Left renal cortex interstitium (tissue), 4 donors: ENCODE data around the gene ZBTB26. TPM values are rescaled to one million over a fixed set of nuclear protein-coding genes. Genes with fewer than 3 reads are reported as not detected.

Experiments
- DNase-seq, 4 donors: peaks; one replicate each; pipeline ENCODE4 v3.0.0-alpha.2; 2013; ENCODE audit warnings: low read depth in 4 of 4, low spot score in 2 of 4, missing footprints in 1 of 4
- polyA plus RNA-seq, 4 donors: library from polyadenylated mRNA; unstranded; fragments of 120-200 nt; gene quantifications; one replicate each; pipeline ENCODE4 v1.2.1, GENCODE V29; 2013; ENCODE audit not compliant: insufficient read length in 4 of 4

Gene ZBTB26
- 10 to 100 TPM; 18.2 to 21.4 (median 19.5) TPM for polyA plus RNA-seq

- peak; percentile 79 to 92 (median 83) for DNase-seq
Measured at GRCh38 chr9:122931226-122932121, at the start of gene ZBTB26. ZBTB26 (minus strand) TSS chr9:122931512; CDS start chr9:122919934, 11,578 bp downstream.

DNA sequence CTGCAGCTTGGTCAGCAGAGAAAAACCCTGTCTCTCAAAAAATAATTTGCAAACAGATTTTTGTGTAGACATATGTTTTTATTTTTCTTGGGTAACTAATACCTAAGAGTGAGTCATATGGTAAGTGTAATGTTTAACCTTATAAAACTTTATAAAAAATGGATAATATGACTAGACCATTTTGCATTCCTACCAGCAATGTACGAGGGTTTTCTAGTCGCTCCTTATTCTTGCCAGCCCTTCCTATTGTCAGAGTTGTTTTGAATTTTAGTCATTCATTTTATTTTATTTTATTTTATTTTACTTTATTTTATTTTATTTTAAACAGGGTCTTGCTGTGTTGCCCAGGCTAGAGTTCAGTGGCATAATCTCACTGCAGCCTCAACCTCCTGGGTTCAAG lies 47.3 kb upstream of the ZBTB26 start:
- no peak for DNase-seq

DNA sequence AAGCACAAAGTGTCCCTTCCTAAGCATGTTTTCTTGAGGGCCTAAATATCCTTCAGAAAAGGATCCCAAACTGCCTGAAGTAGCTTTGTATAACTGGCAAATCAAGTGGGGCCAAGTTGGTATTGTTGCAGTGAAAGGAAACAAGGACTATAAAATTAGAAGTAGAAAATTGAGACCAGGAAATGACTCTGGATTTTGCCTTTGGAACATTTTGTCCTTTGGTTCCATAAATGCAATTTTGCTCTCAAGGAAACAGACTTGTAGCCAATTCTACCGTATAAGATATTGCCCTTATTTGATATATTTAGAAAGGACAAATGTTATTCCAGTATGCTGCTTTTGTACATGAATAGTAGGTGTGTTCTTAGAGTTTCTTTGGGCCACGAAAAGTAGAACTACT lies 43.9 kb upstream of the ZBTB26 start:
- no peak for DNase-seq

GRCh38 chr9:122961139-122961538 lies 29.8 kb upstream of the ZBTB26 start:
- DNase-seq: no peak

DNA sequence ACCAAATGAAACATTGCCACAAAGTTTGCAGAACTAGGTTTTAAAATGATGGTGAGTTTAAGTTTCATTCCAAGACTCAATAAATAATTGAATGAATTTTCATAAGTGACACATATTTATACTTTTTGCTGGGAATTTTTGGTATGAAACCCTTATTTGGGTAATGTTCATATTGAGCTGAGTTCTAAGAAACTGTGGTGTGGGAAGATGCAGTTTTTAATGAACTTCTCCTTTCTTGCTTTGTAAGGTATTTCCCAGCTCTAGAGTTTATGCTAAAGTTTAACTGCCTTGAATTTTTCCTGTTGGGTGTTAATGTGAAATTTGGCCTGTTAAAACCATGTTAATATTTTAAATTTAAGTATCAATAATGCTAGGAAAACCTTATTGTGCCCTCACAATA lies 24.6 kb upstream of the ZBTB26 start:
- no peak for DNase-seq

- DNase-seq: no peak
Measured at GRCh38 chr9:122954253-122954691, 23.0 kb upstream of the ZBTB26 start.

DNA sequence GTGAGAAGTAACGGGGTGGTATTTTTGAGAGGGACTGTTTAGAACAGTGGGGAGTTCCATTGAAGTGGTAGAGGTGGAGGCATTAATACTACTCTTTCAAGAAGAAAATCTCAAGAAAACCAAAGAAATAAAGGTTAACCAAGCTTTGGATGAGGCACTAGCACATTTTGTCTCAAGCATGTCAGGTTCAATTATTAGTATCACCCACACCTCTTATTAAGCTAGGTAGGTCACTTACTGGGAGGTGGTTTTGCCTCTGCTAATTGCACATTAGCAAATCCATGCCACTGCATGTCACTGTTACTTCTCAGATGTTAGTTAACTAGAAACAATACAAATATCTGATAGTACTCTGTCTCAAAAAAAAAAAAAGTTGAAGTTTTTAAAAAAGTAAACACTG lies 19.7 kb upstream of the ZBTB26 start:
- no peak for DNase-seq

DNA sequence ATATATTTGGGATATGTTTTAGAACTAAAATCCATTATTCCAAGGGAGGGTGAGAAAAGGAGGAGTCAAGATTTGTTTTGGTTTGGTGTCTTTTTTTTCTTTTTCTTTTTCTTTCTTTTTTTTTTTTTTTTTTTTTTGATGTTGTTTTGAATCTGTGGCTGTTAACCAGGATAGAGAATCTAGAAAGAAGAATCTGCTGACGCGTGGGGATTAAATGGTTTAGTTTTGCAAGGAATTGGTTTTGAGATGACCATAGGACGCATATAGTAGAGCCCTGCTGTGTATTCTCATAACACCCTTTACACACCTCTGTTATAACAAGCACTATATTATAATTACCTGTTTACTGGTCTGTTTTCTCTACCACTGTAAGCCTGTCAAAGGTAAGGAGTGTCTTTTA lies 19.0 kb upstream of the ZBTB26 start:
- no peak for DNase-seq

DNA sequence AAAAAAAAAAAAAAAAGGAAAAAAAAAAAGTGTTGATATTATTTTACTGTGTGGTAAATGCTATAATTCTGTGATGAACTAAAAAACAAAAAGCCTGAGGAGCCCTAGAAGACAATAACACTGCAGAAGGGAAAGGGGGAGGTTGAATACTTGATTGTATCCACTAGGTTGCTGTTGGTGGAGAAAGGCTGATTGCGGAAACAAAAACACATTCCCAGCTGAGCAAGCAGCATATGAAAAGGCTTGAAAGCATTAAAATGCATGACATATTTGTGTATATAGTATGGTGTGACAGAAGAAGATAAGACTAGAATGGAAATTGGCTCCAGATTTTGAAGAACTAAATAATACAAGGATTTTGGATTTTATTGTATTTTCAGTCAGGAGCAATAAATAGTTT lies 18.4 kb upstream of the ZBTB26 start:
- DNase-seq: no peak

DNA sequence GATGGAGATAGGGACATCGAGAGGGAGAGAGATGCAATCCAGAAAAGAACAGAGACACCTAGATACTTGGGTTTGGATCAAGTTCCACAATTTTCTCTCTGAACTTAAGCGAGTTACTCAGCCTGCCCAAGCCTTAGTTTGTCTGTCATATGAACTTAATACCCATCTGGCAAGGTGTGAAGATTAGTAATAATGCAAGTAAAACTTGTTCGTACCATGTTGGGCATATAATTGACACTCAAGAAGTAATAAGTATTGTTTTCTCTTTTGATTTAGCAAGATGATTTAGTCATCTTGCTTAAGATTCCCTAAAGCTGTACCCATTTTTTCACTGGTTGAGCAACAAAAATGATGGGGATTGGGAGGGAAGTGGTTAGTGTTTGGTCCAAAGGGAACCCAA lies 17.0 kb upstream of the ZBTB26 start:
- DNase-seq: no peak

DNA sequence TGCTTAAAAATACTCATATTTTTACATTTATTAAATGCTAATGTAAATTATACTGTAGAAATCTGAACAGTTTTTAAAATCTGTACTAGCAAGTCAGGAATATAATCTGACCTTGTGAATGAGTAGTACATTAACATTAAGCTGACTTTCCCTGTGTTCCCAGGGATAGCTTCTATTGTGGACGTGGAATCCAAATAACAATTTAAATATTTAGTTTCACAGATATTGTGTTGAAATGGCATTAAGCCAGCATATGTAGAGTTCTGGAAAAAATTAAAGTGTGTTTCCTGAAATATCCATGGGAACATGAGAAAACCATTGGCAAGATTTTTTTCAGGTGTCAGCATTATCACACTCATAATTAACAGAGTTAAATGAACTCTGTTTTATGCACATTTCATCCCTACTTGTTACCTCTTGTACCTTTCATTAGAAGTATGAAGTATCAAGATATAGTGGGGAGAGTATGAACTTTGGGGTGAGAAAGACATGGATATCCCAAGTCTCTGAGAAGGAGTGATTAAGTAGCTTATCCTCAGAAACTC lies 15.2 kb upstream of the ZBTB26 start:
- no peak for DNase-seq

DNA sequence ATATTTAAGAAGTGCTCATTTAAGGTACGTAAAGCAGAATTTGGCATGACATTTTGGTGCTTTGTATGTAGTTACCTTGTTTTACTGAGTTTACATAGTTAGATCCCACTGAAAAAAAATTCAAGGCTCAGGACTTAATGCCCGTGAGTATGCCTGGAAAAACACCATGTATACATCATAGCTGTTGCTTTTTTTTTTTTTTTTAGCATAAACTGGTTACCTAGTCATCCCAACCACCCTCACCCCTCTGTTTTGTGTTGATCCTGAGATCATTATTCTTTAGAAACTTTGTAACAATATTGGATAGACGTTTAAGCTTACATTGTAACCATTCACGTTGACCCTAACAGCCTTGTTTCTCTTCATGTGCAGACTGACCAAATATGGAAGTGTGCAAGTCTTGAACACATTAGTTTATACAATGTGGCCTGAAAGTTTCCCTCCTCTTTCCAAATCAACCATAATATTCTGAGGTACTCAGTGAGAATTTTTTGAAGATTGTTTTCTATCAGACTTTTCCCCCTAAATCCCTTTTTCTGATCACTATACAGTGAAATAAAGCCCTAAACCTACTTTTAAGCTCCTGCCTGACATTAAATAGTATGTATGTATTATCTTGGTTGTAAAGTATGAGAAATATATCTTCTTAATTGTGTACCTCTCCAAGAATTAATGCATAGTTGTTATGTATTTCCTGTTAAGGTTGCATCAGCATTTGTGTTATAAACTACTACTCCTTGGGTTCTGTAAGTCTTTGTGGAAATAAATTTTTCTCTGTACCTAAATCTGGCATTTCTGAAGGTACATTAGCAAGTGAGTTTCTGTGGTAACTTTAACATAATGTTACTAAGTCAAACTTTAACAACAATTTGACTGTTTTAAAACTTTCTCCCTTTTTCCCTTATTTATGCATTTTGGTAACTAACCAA lies 13.9 kb upstream of the ZBTB26 start:
- no peak for DNase-seq

GRCh38 chr9:122941582-122942234 lies 10.4 kb upstream of the ZBTB26 start:
- no peak for DNase-seq

GRCh38 chr9:122940749-122941581 lies 9.7 kb upstream of the ZBTB26 start, which contains the start of gene RABGAP1:
RABGAP1 (plus strand) TSS chr9:122941020; CDS start chr9:122957060, 16,040 bp downstream.
- DNase-seq: peak; percentile 86 to 97 (median 93)

DNA sequence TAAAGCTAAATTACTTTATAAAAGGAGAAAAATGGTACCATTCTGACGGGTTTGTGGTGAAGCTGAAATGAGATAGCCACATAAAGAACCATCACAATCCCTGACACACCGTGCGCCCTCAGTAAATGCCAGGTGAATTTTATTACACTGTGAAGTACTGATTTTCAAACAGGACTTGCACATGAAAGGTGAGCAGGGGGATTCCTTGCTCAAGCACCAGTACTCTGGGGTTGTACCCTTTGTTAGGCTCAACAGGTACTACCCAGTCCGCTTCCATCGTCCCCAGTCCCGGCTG lies 9.1 kb upstream of the ZBTB26 start:
- DNase-seq: no peak

DNA sequence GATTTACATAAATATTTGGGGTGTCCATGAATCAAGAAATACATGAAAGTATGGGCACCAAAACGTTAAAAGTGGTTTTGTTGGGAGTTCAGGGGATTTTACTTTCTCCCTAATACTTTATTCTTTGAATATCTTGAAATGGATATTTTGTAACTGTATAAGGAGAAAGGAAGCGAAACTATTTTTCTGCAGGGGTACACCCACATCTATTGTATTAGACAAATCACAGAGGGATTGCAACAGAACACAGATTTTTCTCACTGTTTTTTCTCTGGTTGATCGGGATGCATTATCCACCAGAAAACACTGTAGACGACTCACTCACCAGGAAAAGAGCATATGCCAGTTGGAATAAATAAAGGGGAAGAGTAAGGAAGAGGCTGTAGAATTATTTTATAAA lies 8.3 kb upstream of the ZBTB26 start:
- no peak for DNase-seq

DNA sequence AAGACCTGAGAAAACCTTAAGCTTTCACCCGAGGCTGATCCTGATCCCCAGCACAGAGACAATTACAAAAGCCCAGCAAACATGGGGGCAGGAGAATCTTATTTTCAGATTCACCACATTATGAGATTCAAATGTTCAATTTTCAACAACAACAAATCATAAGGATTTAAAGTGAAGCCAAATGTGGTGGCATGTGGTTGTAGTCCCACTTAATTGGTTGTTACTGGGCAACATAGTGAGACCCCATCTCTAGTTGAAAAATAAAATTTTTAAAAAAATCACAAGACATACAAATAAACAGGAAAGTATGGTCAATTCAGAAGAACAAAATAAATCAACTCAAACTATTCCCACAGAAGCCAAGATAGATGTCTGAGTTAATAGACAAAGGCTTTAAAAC lies 5.6 kb upstream of the ZBTB26 start:
- DNase-seq: no peak

DNA sequence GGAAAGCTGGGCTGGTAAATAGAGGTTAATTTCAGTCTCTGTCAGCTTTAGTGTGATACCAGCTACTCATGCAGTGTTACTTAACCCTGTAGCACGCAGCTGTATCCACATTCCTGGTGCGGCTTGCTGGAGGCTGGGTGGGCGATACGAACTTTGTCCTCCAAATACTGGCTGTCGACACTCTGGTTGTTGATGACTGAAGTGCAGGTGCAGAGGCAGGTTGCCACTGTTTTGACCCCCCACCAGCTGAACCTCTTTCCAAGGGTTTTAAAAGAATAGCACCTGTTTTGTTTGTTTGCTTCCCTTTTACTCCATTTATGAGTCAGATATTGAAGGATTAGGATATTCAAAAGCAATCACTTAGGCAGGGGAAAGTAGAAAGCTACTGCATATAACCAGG lies 5.2 kb upstream of the ZBTB26 start:
- DNase-seq: no peak

DNA sequence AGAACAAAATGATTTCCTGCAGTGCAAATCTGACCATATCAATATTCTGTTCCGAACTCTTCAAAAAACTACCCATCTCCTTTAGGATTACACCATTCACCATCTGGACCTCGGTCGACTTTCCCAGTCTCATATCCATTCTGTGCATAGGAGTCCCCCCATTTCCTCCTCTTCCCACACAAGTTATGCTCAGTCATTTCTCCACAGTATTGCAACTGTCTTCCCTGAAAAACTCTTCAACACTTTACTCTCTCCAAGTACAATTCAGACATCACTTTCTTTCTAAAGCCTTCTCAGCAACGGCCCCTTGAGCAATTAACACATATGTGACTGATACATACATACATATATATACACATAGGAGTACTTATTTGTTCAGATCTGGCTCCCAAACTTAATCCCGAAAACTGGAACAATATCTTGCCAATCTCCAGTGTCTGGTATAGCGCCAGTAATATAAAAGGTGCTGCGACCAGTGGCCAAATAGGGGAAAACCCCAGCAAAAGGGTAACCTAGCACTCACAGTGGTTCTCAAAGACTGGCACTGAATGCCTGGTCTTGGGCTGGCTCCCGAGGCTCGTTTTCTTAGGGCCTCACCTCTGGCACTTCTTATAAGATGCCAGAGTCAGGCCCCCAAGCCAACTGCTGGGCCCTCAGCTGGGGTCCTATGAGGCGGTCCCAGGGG lies 629 bp downstream of the ZBTB26 start:
- DNase-seq: no peak
